Stimulated activated CD4-positive, alpha-beta T cell treated with anti-CD3 and anti-CD28 coated beads, TNF-alpha, amount 100 ng/mL, for 24 hours (primary cell): ENCODE data around the gene DENND10.
"Not testable (repeated sequence)": the region's sequence is repeated elsewhere in the genome, so short reads cannot be mapped to it uniquely, and the experiment has no call there.

Experiments
- DNase-seq, 3 experiments: peaks; one replicate each; pipeline ENCODE4 v3.0.0-alpha.2; 2020; ENCODE audit warnings: low read depth in 3 of 3

Gene DENND10, protein sequence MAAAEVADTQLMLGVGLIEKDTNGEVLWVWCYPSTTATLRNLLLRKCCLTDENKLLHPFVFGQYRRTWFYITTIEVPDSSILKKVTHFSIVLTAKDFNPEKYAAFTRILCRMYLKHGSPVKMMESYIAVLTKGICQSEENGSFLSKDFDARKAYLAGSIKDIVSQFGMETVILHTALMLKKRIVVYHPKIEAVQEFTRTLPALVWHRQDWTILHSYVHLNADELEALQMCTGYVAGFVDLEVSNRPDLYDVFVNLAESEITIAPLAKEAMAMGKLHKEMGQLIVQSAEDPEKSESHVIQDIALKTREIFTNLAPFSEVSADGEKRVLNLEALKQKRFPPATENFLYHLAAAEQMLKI

DNA sequence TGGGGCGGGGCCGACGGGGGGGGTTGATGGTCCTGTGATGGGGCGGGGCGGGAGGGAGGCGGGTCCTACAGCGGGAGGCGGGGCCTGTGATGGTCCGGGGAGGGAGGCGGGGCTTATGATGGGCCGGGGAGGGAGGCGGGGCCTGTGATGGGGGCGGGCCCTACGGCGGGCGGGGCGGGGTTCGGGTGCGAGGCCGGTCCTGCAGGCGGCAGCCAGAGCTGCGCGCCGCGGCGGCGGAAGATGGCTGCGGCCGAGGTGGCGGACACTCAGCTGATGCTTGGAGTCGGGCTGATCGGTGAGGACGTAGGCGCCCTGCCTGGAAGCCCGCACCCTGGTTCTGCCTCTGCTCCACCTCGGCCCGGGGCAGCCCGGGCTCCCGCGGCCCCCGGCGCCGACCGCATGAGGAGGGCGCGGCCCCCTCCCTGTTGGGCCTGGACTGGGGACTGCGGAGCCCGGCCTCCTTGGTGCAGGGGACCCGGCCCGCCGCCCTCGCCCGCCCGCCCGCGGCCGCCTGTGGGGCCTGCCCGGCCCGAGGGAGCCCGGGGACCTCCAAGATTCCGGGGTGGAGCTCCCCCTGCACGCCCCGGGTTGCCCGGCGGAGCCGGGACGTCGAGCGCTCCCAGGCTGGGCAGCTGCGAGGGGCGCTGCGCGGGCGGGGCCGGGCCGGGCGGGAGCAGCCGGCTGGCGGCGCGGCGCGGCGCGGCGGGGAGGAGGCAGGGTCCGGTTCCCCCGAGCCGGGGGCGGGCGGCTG lies at the start of gene DENND10:
TSS of gene DENND10 (plus strand) at position 211 of the 751 bp plus-strand sequence. CDS start at position 241, 30 bp downstream.
- peak; percentile 50 to 72 (median 56) for DNase-seq

DNA sequence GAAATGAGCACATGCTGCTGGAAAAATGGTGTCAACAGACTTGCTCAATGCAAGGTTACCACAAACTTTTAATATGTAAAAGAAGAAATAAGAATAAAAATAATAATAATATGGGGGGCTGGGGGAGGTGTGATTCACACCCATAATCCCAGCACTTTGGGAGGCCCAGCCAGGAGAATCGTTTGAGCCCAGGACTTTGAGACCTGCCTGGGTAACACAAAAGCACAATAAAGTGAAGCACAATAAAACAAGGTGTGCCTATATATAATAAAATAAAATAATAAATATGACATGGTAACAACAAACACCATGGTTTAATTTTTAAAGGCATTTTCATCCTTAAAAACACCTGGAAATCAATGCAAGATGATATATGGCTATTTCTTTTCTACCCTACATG lies 48.4 kb upstream of the DENND10 start:
- no peak for DNase-seq

DNA sequence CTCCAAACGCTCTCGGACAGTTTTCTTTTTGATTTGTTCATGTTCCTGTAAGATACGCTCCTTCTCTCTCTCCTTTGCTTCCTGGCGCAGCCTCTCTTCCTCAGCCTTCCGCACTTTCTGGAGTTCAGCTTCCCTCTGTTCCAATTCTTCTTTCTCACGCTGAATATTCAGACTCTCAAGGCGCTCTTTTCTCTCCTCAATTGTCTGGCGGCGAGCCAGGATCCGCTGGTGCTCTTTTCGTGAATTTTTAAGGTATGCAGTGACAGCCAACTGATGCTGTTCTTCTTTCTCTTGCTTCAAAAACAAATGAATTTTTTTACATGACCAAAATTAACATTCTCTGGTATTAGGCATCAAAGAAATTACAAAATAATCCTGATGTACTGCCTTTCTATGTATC lies 45.9 kb upstream of the DENND10 start:
- DNase-seq, result no peak

DNA sequence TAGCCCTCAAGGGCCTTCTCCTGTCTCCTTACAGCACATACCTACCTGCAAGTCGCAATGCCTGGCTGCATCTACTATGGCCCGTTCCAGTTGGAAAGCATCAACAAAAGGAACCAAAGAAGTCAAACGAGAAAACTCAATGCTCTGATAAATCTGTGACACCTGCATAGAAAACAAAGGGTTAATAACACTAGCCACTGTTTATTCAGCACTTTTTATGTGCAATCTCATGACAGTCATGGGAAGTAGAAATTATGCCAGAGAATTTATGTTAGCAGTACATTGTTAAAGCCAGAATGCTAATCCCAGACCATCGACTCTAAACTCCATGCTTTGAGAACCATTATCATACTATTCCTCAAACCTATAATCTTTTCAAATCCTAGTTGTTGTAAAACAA lies 44.4 kb upstream of the DENND10 start:
- DNase-seq, result no peak

DNA sequence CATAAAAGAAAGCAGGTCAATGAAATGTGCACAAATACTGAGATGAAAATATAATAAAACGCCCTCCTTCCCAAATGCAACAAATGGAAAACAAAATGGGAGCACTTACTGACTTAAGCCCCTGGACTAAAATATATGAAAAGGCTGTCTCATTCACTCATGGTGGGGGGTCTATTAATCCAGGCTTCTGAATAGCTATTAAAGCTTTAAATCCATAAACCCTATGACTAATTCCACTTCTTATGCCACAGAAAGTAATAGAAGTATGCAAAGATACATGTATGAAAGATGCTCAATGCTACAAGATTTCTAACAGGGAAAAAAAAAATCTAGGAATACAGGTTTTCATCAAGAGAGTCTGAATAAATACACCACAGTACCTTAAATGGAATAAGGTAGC lies 43.8 kb upstream of the DENND10 start:
- no peak for DNase-seq

DNA sequence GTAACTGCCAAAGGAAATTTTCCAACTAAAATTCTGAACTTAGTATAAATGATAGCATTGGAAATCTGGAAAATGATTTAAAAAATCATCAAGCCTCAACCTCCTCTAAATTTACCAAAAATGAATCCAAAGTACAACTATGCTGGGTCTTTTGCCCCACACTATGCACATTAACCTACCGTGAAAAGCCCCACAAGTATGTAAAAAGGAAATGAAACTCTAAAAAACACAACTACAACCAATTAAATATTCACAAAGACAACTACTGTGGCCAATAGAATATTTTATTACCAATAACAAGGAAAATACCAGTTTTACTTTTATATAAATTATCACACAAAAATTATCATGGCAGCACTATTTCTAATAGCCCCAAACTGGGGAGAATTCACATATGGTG lies 42.6 kb upstream of the DENND10 start:
- DNase-seq, result no peak

DNA sequence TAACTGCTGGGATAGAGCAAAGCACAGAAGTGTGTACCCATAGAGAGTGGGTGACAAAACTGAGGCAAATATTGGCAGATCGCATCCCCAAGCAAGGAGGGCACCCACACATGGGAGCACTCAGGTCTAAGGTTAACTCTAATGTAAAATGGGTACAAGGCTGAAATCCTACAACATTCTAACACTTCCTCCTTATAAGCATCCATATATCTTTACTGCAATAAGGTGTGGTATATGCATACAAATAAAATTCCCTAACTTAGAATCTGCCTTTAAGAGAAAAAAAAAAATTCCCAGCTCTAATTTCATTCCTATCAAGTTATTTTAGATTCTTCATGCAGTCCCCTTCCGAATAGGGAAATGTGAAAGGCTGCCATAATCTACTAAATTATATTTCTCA lies 42.0 kb upstream of the DENND10 start:
- DNase-seq, result no peak

DNA sequence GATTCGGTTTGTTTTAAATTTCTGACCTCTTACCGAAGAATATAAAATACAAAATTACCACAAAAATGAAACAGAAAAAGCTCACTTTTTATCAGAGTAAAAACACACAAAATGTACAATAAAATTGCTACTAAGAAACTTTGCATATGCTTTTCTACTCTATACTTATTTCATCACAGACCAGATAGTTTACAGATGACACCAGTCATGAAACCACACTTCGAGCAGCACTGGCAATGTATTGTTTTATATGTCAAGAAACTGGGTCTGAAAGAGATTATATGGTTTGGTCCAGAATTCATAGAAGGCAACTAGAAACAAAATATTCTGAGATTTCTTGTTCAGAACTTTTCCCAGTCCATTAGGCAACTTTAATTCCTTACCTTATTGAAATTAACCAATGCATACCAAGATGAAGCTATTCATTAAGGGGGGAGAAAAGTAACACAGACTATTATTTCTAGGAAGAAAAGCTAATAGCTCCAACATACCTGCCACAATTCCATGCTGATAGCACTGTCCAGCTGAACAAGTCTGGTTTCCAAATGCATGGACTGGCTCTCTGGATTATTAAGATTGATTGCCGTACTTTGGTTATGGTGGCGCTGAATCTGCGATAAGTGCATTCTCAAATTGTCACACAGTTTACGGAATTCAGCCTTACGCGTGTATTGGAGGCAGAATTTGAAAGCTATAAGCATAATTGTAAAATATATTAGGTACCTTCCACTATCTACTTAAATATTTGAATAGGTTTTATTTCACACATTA lies 33.3 kb upstream of the DENND10 start:
- DNase-seq, result no peak

DNA sequence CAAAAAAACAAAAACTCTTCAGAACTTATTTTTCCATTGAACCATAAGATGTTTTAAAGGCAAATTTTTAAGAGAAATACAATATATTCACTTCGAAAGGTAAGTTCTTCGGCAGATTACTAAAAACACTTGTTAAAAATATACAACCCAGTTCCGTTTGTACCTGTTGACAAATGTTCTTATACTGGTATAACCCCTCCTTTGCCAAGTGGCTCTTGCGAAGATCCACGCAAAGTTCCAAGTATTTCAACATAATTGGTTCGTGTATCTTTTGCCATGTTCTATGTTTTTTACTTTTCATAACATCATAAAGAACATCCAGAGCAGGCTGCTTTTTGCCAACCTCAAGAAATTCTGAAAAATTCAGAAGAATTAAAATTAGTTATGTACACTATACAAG lies 30.3 kb upstream of the DENND10 start:
- DNase-seq, result no peak

DNA sequence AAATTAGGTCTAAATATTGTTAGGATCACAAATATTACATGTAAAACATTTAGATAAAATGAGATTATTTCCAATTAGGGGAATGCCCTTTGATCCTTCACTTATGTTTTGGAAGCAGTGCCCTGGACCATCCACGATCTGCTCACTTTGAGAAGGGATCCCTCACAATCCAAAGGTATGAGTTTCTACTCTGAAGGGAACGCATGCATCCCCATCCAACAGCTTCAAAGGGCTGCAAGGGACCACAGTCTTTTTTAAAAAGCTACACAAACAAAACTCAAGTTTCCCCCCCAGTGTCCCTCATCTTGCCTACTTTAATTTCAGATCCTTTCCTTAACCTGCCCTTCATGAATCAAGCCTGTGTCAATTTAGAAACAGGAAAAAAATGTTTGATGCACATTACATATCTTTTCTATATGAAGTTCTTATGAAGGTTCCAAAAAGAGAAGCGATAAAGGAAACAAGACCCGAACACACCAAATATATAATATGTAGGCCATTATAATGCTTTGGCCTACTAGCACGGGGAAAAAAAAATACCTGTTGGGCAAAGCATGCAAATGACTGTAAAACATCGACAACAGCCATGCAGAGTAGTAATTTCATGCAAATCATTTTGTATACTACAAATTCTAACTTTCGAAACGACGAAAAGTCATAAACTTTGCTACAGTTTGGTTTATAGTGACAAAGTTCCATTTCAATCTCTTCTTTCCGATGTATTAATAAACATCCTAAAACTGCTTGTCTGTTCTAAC lies 25.3 kb upstream of the DENND10 start:
- DNase-seq, result no peak

DNA sequence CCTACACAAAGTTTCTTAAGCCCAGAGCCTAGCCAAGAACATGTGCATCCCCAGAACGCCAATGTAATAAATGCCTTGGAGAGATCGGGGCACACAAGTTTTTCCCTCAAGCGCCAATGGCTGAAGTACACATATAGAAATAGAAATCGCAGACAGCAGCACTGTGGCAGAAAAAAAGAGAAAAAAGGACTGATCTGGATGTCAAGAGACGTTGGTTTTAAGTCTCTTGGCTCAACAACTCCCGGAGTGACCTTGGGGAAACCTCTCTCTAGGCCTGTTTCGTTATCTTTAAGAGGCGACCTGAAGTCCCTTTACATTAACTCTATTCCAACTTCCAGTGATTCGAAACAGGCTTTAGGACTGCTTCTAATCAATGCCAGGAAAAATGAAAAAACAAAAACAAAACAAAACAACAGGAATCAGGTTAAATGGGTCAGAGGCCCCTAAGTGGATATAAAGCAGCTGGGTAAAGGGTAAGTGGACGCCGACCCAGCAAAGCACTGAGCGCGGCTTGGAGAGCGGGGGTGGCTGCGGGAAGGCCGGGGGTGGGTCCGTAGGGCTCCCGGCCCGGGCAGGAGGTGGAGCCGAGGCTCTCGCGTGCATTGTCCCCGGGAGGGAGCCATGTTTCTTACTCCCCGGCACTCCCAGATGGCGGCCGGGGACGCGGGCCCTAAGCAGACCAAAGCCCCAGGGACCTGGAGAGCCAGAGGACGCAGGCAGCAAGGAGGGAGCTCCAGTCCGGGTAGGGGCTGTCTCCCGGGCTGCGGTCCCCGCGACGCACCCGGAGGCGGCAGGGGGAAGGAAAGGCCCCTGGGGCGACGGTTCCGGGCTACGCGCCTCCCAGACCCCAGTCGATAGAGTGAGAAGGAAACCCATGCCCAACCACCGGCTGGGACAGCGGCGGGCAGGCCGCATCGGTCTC lies 24.1 kb upstream of the DENND10 start:
- peak; percentile 24 to 74 (median 34) for DNase-seq

DNA sequence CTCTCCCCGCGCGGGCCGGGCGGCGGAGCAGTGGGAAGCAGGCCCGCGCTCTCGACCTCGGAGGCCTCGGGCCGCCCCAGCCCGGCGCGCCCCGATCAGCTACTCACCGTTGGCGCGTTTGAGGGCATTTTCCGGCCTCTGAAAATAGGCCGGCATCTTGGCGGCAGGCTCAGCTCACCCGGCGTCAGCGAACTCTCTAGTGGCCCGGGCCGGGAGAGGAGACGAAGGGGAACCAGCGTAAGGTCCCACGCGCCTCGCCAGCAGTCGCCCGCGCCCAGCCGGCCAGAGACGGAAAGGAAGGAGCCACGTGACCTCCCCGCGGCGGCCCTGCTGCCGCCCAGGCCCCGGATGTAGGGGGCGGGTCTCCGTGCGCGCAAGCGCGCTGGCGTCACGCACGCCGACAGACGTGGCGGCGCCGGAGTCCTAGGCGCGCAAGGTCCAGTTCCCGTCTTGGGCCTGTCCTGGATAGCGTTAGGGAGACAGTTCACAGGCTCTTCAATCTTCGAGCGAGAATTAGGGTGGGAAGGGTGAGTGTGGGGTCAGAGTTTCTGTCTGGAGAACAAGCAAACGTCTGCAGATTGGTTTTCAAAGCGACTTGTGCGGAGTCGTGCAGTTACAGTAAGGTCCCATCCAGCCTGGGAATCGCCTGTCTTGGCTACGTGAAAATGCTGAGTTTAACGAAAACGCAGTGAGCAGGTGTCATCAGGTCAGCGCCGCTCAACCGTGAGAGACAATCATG lies 23.2 kb upstream of the DENND10 start, which contains the start of gene EIF3A:
TSS of gene EIF3A (minus strand) at position 297 of the 739 bp plus-strand sequence. CDS start at position 156, 141 bp downstream.
- peak; percentile 83 to 90 (median 85) for DNase-seq

DNA sequence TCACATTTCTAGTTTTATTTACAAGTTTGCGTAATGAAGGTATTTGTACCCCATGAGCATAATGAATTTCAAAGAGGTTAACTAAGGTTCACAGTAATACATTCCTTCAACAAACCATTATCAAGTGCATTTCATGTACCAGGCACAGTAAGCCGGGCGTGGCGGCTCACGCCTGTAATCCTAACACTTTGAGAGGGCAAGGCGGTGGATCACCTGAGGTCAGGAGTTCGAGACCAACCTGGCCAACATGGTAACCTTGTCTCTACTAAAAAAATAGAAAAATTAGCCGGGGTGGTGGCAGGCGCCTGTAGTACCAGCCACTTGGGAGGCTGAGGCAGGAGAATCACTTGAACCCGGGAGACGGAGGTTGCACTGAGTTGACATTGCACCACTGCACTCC lies 19.0 kb upstream of the DENND10 start:
- no peak for DNase-seq

DNA sequence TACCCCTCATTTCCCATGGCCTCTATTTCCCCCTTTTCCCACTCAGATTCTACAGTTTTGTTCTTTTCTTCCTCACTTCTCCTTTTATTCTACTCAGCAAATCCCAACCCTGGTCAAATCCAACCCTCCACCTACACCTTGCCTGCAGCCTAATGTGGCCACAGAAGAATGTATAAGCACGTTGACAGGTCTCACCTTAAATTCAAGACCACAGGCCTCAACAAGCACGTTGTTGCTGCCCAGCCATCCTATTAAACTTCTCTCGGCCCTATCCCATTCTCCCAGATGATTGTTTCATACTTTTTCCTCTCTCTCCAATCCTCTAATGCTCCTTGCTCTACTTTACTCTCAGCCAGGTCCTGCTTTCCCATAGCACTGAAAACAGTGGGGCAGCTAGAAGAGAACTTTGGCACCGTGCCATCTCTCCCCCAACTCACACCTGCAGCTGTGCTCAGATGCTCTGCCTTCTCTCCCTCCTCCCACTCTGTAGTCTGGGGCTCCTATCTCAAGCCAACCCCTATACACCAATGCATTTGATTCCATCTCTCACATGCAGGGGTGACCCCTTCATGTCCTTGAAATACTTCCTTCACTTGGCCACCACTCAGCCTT lies 16.5 kb upstream of the DENND10 start:
- DNase-seq, result no peak

DNA sequence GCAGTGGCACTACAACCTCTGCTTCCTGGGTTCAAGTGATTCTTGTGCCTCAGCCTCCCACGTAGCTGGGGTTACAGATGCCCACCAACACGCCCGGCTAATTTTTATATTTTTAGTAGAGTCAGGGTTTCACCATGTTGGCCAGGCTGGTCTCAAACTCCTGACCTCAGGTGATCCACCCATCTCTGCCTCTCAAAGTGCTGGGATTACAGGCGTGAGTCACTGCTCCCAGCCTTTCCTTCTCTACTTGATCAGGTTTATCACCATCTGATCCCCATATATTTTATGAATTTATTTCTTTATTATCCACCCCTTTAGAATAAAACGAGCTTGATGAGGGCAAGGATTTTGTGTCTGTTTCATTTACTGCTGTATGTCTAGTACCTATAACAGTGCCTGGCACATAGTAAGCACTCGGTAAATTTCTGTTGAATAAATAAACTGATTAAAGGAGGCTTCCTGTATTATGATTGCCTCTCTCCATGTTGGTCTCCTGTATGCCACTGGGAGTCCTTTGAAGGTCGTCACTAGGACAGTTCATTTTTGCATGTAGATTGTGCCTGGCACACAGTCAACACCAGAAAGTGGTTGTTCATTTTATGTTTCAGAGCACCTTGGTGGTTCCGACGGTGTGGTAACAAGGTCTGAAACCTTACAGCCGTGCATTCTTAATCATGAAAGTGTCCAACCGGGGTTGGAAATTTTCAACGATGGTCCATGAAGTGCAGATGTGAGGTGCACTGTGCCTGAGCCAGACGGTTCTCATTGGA lies 13.7 kb upstream of the DENND10 start:
- DNase-seq, result peak in 2 of 3 experiments; percentile 23 to 25

DNA sequence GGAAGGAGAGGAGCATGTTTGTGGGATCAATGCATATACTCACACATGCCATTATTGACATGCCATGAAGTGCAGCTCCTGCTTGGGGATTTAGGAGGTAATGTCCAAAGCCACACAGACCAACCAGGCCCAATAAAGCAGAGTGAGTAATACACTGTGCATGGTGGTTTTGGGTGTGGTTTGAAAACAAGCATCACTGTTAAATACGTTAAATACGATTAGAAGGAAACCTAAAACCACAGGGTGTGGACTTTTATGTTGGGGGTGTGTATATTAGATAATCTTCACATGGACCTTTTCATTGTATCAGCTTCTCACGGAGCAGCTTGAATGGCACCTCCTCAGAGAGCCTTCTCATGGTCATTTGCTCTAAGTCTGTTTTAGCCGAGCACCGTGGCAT lies 12.9 kb upstream of the DENND10 start:
- peak in 1 of 3 experiments; percentile 13 for DNase-seq

DNA sequence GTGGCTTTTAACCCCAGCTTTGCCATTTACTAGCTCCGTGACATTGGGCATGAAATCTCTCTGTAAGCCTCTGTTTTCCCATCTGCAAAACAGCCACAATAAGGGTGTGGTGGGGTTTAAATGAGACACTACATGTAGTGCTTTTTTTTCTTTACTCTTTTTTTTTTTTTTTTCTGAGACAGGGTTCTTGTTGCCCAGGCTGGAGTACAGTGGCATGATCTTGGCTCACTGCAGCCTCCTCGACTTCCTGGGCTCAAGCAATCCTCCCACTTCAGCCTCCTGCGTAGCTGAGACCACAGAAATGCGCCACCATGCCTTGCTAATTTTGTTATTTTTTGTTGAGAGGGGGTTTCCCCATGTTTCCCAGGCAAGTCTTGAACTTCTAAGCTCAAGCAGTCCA lies 8.3 kb upstream of the DENND10 start:
- DNase-seq, result no peak

DNA sequence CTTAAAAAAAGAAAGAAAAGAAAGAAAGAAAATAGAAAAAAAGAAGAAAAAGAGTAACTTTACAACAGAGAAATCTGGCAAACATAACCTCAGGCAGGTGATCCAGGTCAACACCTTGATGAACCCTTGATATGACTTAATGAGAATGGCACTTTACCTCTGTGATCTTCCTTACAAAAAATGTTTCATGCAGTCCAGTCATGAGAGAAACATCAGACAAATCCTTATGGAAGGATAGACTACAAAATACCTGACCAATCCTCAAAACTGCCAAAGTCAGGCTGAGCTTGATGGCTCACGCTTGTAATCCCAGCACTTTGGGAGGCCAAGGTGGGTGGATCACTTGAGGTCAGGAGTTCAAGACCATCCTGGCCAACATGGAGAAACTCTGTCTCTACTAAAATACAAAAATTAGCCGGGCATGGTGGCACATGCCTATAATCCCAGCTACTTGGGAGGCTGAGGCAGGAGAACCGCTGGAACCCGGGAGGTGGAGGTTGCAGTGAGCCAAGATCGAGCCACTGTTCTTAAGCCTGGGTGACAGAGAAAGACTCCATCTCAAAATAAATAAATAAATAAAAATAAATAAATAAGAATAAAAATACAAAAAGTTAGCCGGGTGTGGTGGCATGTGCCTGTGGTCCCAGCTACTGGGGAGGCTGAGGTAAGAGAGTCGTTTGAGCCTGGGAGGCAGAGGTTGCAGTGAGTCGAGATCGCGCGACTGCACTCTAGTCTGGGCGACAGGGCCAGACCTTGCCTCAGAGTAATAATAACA lies 7.1 kb upstream of the DENND10 start:
- DNase-seq, result not testable (repeated sequence)
